Mesothelial cell of epicardium (in vitro differentiated cells): Measurements from ENCODE around the gene TSNAXIP1. TPM values are rescaled to one million over a fixed set of nuclear protein-coding genes. Genes with fewer than 3 reads are reported as not detected.

Experiments
- DNase-seq, 2 experiments: peaks; one replicate each; pipeline ENCODE4 v3.0.0; 2021; ENCODE audit warnings: low spot score in 2 of 2; ENCODE audit not compliant: unreplicated experiment in 2 of 2
- H3K27ac Mint-ChIP-seq: 2 replicates; pipeline ENCODE4 v1.8.0; 2021; ENCODE audit warnings: mixed read lengths
- H3K27me3 Mint-ChIP-seq: 2 replicates; pipeline ENCODE4 v1.8.0; 2021; ENCODE audit warnings: low read depth, mixed read lengths
- H3K36me3 Mint-ChIP-seq: 2 replicates; pipeline ENCODE4 v1.8.0; 2021; ENCODE audit warnings: mixed read lengths
- H3K4me1 Mint-ChIP-seq: 2 replicates; pipeline ENCODE4 v1.8.0; 2021; ENCODE audit warnings: mixed read lengths
- H3K4me3 Mint-ChIP-seq: 2 replicates; pipeline ENCODE4 v1.8.0; 2021; ENCODE audit warnings: mild to moderate bottlenecking, moderate library complexity, mixed read lengths
- H3K9me3 Mint-ChIP-seq: 2 replicates; pipeline ENCODE4 v1.8.0; 2021; ENCODE audit warnings: mixed read lengths
- CTCF ChIP-seq: fragments of 200-600 bp; sonication (generic); IDR thresholded peaks from one replicate; pipeline ENCODE4 v1.5.0; 2021; ENCODE audit warnings: antibody characterized with exemption; ENCODE audit not compliant: unreplicated experiment
- total RNA-seq: library from RNA; stranded (reverse); gene quantifications from 3 replicates; pipeline ENCODE4 v1.2.1, GENCODE V29; 2021

The TSNAXIP1 gene
- total RNA-seq, 1 donor from 2014 or later, result 4.8 TPM

GRCh38 chr16:67865318-67865717, 58.6 kb downstream of the TSNAXIP1 start:
- Mint-ChIP-seq H3K4me3 (no peak overlapping the region), H3K27ac (no peak overlapping the region), H3K4me1 (no peaks in the 10 kb centered on the region), H3K9me3 (no peaks in the 10 kb centered on the region), H3K36me3 (peaks cover 7% of the 10 kb centered on the region), H3K27me3 (no peaks in the 10 kb centered on the region)
- no peak for TF ChIP-seq CTCF
- DNase-seq, result no peak

GRCh38 chr16:67868290-67868689, 61.6 kb downstream of the TSNAXIP1 start:
- TF ChIP-seq CTCF, result no peak
- Mint-ChIP-seq H3K36me3 (peaks cover 7% of the 10 kb centered on the region), H3K4me1 (no peaks in the 10 kb centered on the region), H3K4me3 (no peak overlapping the region), H3K27me3 (no peaks in the 10 kb centered on the region), H3K27ac (no peak overlapping the region), H3K9me3 (no peaks in the 10 kb centered on the region)
- no peak for DNase-seq

GRCh38 chr16:67869653-67870052, 63.0 kb downstream of the TSNAXIP1 start:
- no peak overlapping the region for H3K4me3 Mint-ChIP-seq
- peaks cover 11% of the 10 kb centered on the region for H3K4me1 Mint-ChIP-seq
- H3K27ac Mint-ChIP-seq, result no peak overlapping the region
- no peaks in the 10 kb centered on the region for H3K27me3 Mint-ChIP-seq
- H3K36me3 Mint-ChIP-seq, result peaks cover 7% of the 10 kb centered on the region
- no peaks in the 10 kb centered on the region for H3K9me3 Mint-ChIP-seq
- no peak for TF ChIP-seq CTCF
- no peak for DNase-seq

GRCh38 chr16:67871256-67871655, 64.6 kb downstream of the TSNAXIP1 start:
- Mint-ChIP-seq H3K27ac (no peak overlapping the region), H3K4me3 (no peak overlapping the region), H3K9me3 (no peaks in the 10 kb centered on the region), H3K27me3 (no peaks in the 10 kb centered on the region), H3K4me1 (peaks cover 15% of the 10 kb centered on the region), H3K36me3 (peaks cover 7% of the 10 kb centered on the region)
- no peak for DNase-seq
- TF ChIP-seq CTCF, result no peak

- H3K27me3 Mint-ChIP-seq, result no peaks in the 10 kb centered on the region
- H3K4me1 Mint-ChIP-seq, result peaks cover 15% of the 10 kb centered on the region
- peak overlapping the region; percentile 94 for H3K4me3 Mint-ChIP-seq
- peaks cover 7% of the 10 kb centered on the region for H3K36me3 Mint-ChIP-seq
- no peaks in the 10 kb centered on the region for H3K9me3 Mint-ChIP-seq
- DNase-seq, result no peak
- peak overlapping the region; percentile 82 for H3K27ac Mint-ChIP-seq
- no peak for TF ChIP-seq CTCF
Measured at GRCh38 chr16:67872131-67872630, 65.5 kb downstream of the TSNAXIP1 start.
